T-helper 2 cell treated with Interferon-gamma antibody and Interleukin-4, amounts not matched to agents 5 μg/mL and 100 μg/mL, for 36 hours (primary cell): ENCODE data around the gene CHSY1.

Experiments used
- DNase-seq: peaks from one replicate; pipeline ENCODE4 v3.0.0; 2021; ENCODE audit warnings: low spot score
- H3K27ac Mint-ChIP-seq: one replicate; pipeline ENCODE4 v1.8.0; 2021; ENCODE audit warnings: mild to moderate bottlenecking, mixed read lengths
- H3K27me3 Mint-ChIP-seq: one replicate; pipeline ENCODE4 v1.8.0; 2021; ENCODE audit warnings: low read depth, mixed read lengths
- H3K36me3 Mint-ChIP-seq: one replicate; pipeline ENCODE4 v1.8.0; 2021; ENCODE audit warnings: low read depth, mixed read lengths
- H3K4me1 Mint-ChIP-seq: one replicate; pipeline ENCODE4 v1.8.0; 2021; ENCODE audit warnings: low read depth, mixed read lengths
- H3K4me3 Mint-ChIP-seq: one replicate; pipeline ENCODE4 v1.8.0; 2022; ENCODE audit warnings: mild to moderate bottlenecking, moderate library complexity, mixed read lengths
- H3K9me3 Mint-ChIP-seq: one replicate; pipeline ENCODE4 v1.8.0; 2021; ENCODE audit warnings: mixed read lengths

CHSY1 gene

DNA sequence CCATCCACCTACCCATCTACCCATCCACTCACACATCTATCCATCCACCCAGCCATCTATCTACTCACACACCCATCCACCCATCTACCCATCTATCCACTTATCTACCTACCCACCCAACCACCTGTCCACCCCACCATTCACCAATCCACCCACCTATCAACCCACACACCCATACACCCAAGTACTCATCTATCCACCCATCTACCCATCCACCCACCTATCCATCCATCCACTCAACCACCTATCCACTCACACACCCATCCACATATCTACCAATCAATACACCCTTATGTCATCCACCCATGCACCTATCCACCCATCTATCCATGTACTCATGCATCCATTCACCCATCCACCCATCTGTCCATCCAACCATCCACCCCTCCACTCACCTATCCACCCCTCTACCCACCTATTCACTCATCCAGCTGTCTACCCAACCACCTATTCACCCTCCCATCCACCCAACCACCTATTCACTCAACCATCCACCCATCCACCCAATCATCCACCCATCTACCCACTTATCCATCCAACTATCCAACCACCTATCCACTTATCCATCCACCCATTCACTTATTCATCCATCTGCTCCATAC is 109.8 kb downstream of the CHSY1 start:
- no peak overlapping the region for H3K27ac Mint-ChIP-seq
- H3K27me3 Mint-ChIP-seq, result peaks cover 2% of the 10 kb centered on the region
- H3K9me3 Mint-ChIP-seq, result no peaks in the 10 kb centered on the region

GRCh38 chr15:101140697-101141065 is 111.2 kb downstream of the CHSY1 start:
- Mint-ChIP-seq H3K4me1 (peaks cover 34% of the 10 kb centered on the region), H3K36me3 (no peaks in the 10 kb centered on the region), H3K27ac (no peak overlapping the region), H3K4me3 (no peak overlapping the region), H3K9me3 (no peaks in the 10 kb centered on the region), H3K27me3 (no peaks in the 10 kb centered on the region)
- no peak for DNase-seq

More for the DNA sequence above, 109.8 kb downstream of the CHSY1 start:
- Mint-ChIP-seq H3K4me3 (no peak overlapping the region), H3K4me1 (peaks cover 23% of the 10 kb centered on the region), H3K36me3 (no peaks in the 10 kb centered on the region)
- DNase-seq, result no peak

GRCh38 chr15:101139986-101140696 is 111.7 kb downstream of the CHSY1 start:
- Mint-ChIP-seq H3K27me3 (no peaks in the 10 kb centered on the region), H3K9me3 (no peaks in the 10 kb centered on the region), H3K4me3 (no peak overlapping the region), H3K36me3 (no peaks in the 10 kb centered on the region), H3K4me1 (peaks cover 37% of the 10 kb centered on the region), H3K27ac (no peak overlapping the region)
- DNase-seq, result no peak

GRCh38 chr15:101138913-101139880 is 112.7 kb downstream of the CHSY1 start:
- Mint-ChIP-seq H3K4me1 (peaks cover 32% of the 10 kb centered on the region), H3K36me3 (no peaks in the 10 kb centered on the region), H3K4me3 (no peak overlapping the region), H3K27me3 (no peaks in the 10 kb centered on the region), H3K27ac (no peak overlapping the region), H3K9me3 (peaks cover 5% of the 10 kb centered on the region)
- DNase-seq, result no peak

- Mint-ChIP-seq H3K36me3 (no peaks in the 10 kb centered on the region), H3K9me3 (peaks cover 5% of the 10 kb centered on the region), H3K4me3 (no peak overlapping the region), H3K4me1 (peaks cover 32% of the 10 kb centered on the region), H3K27ac (no peak overlapping the region), H3K27me3 (no peaks in the 10 kb centered on the region)
- DNase-seq, result no peak
Observed at GRCh38 chr15:101138086-101138660, 113.7 kb downstream of the CHSY1 start.

DNA sequence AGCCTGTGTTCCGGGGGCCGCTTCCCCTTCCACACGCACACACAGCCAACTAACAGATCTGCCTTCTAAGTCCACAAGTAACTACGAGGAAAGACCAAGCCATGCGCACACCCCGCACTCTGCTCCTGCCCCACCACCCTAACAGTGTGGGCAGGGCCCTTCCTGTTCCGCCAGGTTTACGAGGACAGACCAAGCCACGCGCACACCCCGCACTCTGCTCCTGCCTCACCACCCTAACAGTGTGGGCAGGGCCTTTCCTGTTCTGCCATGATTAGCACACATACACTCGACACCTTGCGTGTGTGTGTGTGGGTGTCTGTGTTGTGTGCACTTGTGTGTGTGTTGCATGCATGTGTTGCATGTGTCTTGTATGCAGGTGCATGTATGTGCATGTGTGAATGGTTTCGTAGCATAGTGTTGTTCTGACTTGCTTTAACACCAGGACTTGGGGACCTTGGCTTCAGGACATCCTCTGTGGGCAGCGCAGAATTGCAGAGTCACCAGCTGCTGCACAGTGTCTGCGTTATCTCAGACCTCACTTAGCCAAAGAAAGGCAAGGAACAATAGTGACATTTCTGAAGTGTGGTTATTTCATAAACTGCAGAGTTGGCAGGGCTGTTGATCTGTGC is 114.4 kb downstream of the CHSY1 start:
- H3K9me3 Mint-ChIP-seq, result peaks cover 5% of the 10 kb centered on the region
- H3K27me3 Mint-ChIP-seq, result no peaks in the 10 kb centered on the region
- H3K36me3 Mint-ChIP-seq, result no peaks in the 10 kb centered on the region
- H3K27ac Mint-ChIP-seq, result peak overlapping the region; percentile 73
- DNase-seq, result no peak
- H3K4me3 Mint-ChIP-seq, result peak overlapping the region; percentile 25
- H3K4me1 Mint-ChIP-seq, result peaks cover 32% of the 10 kb centered on the region

DNA sequence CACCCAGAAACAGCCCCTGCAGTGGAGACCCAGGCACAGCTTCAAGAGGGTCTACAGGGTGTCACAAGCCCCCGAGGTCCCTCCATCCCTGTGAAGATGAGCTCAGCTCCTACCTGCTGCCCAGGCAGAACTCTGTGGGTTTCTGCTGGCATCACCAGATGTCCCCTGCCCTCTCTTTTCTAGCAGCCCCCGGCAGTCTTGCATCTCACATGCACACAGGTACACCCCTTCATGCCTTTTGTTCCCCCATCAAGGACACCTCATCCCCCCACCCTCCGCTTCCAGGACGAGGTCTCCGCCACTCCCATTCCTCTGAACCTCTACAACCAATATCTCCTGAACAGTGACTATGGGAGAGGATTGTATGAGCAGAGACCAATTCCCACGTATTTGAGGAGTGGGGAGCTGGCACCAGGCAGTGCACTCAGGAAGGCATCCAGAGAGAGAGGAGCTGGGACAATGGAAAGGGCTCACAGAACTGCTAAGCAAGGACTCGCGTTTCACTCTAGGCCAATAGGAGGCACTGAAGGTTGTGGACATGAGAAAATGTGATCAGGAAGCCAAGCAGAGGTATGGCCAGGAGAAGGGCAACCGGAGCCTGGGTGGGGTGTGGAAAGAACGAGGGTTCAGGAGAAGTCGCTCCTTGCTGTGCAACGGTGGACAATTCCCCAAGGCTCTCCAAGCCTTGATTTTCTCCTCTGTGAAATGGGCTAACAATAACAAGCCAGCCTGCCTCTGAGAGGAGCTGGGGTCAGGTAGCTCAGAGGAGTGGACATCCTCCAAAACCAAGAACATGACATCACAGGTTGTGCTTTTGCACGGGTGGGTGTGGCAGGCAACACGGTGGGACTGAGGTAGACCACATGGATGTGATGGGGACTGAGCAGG is 115.2 kb downstream of the CHSY1 start:
- Mint-ChIP-seq H3K36me3 (no peaks in the 10 kb centered on the region), H3K27ac (peak overlapping the region; percentile 73)

GRCh38 chr15:101135532-101136166 is 116.2 kb downstream of the CHSY1 start:
- peaks cover 39% of the 10 kb centered on the region for H3K4me1 Mint-ChIP-seq
- DNase-seq, result no peak
- H3K4me3 Mint-ChIP-seq, result no peak overlapping the region
- H3K9me3 Mint-ChIP-seq, result peaks cover 5% of the 10 kb centered on the region
- no peaks in the 10 kb centered on the region for H3K27me3 Mint-ChIP-seq
- H3K27ac Mint-ChIP-seq, result no peak overlapping the region
- no peaks in the 10 kb centered on the region for H3K36me3 Mint-ChIP-seq

More for the DNA sequence above, 115.2 kb downstream of the CHSY1 start:
- Mint-ChIP-seq H3K4me1 (peaks cover 33% of the 10 kb centered on the region), H3K27me3 (no peaks in the 10 kb centered on the region), H3K9me3 (peaks cover 5% of the 10 kb centered on the region), H3K4me3 (no peak overlapping the region)
- DNase-seq, result no peak

GRCh38 chr15:101134780-101135179 is 117.1 kb downstream of the CHSY1 start:
- Mint-ChIP-seq H3K4me3 (no peak overlapping the region), H3K4me1 (peaks cover 43% of the 10 kb centered on the region), H3K9me3 (peaks cover 5% of the 10 kb centered on the region), H3K27ac (no peak overlapping the region), H3K36me3 (no peaks in the 10 kb centered on the region), H3K27me3 (peaks cover 6% of the 10 kb centered on the region)
- DNase-seq, result no peak

DNA sequence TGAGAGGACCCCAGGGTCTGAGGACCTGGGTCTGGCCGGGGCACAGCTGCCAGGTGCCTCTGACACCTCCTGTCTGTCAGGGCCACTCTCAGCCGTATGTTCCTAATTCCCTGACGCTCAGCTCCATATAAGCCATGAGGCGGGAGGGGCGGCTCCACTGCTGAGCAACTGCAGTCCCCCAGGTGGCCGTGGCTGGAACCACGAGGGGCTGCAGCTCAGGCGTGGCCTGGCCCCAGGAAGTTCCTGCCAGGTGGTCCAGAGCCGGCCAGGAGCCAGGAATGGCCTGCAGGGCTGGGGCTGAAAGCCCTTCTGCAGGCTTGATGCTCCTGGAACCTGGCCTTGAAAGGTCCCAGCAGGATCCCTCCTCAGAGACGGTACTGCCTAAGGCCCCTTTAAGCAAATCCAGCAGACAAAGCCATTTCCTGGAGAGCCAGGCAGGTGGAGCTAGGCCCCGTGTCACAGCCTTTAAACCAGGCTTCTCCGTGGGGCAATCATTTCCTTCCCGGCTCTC is 118.0 kb downstream of the CHSY1 start:
- no peak for DNase-seq
- H3K36me3 Mint-ChIP-seq, result no peaks in the 10 kb centered on the region
- peaks cover 5% of the 10 kb centered on the region for H3K9me3 Mint-ChIP-seq
- H3K4me3 Mint-ChIP-seq, result no peak overlapping the region
- peaks cover 46% of the 10 kb centered on the region for H3K4me1 Mint-ChIP-seq
- H3K27me3 Mint-ChIP-seq, result peaks cover 6% of the 10 kb centered on the region
- peak overlapping the region; percentile 56 for H3K27ac Mint-ChIP-seq

DNA sequence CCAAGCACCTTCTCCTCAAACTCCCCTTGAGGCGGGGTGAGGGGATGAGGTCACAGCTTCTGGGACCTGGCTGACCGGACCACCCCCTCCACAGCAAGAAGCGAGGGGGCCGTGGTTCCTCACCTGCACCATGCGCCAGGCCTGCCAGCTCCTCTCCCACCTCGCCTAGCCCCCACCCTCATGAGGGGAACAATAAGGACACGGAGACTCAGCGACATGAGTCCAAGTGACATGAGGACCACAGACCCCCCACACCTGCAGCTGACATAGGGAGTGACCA is 118.7 kb downstream of the CHSY1 start:
- DNase-seq, result no peak
- Mint-ChIP-seq H3K36me3 (peaks cover 4% of the 10 kb centered on the region), H3K4me1 (peaks cover 48% of the 10 kb centered on the region), H3K4me3 (no peak overlapping the region), H3K9me3 (peaks cover 5% of the 10 kb centered on the region), H3K27me3 (peaks cover 6% of the 10 kb centered on the region), H3K27ac (no peak overlapping the region)

GRCh38 chr15:101132390-101133180 is 119.3 kb downstream of the CHSY1 start:
- H3K36me3 Mint-ChIP-seq, result peaks cover 10% of the 10 kb centered on the region
- peaks cover 6% of the 10 kb centered on the region for H3K27me3 Mint-ChIP-seq
- peaks cover 5% of the 10 kb centered on the region for H3K9me3 Mint-ChIP-seq
- DNase-seq, result no peak
- H3K4me1 Mint-ChIP-seq, result peaks cover 50% of the 10 kb centered on the region
- H3K27ac Mint-ChIP-seq, result no peak overlapping the region
- H3K4me3 Mint-ChIP-seq, result no peak overlapping the region
